NCI-H128 (cell line): Measurements from ENCODE around the gene TMEM130.

Experiments
- DNase-seq: peaks from one replicate; lab custom pipeline; 2025; ENCODE audit not compliant: unreplicated experiment; lab: John Stamatoyannopoulos, UW

Gene TMEM130, protein sequence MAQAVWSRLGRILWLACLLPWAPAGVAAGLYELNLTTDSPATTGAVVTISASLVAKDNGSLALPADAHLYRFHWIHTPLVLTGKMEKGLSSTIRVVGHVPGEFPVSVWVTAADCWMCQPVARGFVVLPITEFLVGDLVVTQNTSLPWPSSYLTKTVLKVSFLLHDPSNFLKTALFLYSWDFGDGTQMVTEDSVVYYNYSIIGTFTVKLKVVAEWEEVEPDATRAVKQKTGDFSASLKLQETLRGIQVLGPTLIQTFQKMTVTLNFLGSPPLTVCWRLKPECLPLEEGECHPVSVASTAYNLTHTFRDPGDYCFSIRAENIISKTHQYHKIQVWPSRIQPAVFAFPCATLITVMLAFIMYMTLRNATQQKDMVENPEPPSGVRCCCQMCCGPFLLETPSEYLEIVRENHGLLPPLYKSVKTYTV

DNA sequence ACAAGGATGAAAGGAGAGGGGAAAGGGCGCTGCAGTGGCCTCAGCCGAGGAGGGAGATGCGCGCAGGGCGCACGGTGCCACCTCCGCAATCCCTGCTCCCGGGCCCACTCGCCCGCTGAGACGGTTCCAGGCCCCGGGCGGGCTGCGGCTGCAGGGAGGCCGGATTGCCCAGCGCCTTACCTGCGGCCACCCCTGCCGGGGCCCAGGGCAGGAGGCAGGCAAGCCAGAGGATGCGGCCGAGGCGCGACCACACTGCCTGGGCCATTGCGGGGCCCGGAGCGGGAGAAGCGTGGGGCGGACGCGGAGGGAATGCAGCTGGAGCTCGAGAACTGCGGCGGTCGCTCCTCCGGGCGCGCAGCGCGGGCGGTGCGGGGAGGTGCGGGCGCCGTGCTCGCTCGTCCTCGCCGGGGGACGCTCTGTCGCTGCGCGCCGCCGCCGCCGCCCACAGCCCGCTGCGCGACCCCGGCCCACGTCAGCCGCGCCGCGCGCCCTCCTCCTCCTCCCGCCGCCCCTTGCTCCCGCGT, at the start of gene TMEM130:
Gene TMEM130 (minus strand): TSS at position 418 of the 524 bp plus-strand sequence. CDS start 153 bp downstream, at position 265.
- no peak for DNase-seq

DNA sequence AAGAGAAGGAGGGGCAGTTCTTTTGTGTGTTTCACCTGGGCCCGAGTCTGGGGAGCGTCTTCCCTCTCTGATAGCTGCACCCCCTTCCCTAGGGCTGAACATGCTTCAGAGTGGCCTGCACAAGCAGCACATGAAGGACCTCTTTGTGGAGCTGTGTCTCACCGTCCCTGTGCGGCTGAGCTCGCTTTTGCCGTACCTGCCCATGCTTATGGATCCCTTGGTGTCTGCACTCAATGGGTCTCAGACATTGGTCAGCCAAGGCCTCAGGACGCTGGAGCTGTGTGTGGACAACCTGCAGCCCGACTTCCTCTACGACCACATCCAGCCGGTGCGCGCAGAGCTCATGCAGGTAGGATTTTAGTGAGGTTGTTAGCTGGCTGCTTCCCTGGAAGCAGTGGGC, 47.5 kb upstream of the TMEM130 start:
- DNase-seq: no peak

DNA sequence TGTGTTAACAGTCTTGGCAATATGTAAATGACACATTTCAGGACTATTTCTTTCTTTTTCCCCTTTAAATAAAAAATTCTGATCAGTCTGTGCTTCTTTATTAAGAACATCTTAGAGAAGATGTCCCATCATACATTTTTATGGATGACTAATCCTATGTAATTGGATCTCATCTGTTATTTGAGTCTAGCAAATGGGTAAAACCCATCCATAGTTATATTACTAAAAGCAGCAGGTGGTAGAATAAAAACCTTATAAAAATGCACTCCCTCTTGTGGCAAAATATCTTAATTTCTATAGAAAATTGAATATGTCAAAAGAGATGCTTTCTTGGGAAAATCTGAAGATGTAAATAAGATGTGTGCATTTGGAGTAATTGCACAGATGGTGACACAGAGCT, 43.8 kb upstream of the TMEM130 start:
- no peak for DNase-seq

DNA sequence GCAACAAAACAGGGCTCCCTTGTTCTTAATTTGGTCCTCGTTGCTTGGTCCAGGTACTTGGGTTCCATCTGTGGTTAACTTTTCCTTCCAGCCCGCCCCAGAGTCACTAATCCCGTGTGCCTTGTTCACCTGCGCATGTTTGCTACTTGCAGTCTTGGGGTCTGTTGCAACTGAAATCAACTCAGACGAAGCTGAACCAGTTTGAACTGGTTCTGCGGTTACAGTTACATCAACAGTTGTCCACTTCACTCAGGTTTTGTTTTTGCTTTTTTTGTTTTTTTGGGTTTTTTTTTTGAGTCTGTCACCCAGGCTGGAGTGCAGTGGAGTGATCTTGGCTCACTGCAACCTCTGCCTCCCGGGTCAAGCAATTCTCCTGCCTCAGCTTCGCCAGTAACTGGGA, 43.2 kb upstream of the TMEM130 start:
- no peak for DNase-seq

DNA sequence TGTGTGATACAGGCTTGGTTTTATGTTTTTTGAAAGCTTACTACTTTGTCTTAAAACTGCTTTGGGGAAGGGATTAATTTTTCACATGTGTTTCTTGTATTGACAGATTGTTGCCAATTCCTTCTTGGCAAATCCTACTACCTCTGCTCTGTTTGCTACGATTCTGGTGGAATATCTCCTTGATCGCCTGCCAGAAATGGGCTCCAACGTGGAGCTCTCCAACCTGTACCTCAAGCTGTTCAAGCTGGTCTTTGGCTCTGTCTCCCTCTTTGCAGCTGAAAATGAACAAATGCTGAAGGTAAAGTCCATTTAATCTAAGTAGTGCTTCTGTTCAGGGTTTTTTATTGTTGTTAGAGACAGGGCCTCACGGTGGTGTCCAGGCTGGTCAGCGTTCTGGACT, 42.1 kb upstream of the TMEM130 start:
- DNase-seq: no peak

DNA sequence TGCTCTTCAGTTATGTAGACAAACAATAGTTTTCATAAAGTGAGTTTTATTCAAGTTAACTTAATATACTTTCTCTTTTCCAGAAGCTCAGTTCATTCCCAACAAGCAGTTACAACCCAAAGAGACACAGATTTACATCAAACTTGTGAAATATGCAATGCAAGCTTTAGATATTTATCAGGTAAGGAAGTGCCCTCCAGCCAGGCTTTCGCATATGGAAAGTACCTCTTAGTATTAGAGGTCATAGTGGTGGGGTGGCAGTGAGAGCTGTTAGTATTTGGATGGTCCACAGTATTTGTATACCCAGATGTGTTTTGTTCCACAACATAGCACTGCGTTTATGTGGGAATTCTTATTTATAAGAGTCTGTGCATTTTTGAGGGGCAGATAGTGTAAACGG, 40.6 kb upstream of the TMEM130 start:
- no peak for DNase-seq

DNA sequence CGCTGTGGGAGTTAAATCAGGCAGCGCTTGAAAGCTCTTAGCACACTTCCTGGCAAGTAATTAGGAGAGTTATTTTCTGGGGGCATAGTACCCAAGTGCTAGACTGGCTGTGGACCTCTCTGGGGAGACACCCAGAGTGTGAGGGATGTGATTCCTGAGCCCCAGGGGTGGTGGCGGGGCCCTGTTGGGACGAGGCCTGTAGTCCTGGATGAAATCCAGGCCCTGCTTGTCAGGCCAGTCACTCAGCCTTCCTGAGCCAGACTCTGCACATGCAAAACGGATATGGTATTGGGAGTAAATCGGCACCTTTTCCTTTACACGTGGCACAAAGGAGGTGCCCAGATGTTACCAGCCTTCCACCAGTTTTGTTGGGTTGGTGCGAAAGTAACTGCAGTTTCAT, 39.7 kb upstream of the TMEM130 start:
- no peak for DNase-seq

DNA sequence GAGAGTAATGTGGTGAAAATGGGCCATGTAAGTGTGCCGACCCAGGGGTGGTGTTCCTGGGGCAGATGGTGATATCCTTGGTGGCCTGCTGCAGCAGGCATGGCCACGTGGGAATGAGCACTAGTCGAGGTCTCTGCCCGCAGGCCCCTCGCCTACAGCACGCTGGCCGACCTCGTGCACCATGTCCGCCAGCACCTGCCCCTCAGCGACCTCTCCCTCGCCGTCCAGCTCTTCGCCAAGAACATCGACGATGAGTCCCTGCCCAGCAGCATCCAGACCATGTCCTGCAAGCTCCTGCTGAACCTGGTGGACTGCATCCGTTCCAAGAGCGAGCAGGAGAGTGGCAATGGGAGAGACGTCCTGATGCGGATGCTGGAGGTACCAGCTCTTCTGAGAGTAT, 38.8 kb upstream of the TMEM130 start:
- no peak for DNase-seq

DNA sequence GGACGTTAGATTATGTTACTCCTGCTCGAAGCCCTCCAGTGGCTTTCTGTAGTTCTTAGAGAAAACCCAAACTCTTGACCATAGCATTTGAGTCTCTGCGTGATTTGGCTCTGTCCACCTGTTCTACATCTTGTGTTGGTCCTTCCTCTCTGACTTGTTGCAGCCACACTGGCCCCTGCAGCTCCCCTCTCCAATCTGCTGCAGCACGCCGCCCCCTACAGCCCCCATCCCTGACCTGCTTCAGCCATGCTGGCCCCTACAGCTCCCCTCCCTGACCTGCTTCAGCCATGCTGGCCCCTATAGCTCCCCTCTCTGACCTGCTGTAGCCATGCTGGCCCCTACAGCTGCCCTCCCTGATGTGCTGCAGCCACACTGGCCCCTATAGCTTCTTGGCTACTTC, 37.8 kb upstream of the TMEM130 start:
- no peak for DNase-seq

DNA sequence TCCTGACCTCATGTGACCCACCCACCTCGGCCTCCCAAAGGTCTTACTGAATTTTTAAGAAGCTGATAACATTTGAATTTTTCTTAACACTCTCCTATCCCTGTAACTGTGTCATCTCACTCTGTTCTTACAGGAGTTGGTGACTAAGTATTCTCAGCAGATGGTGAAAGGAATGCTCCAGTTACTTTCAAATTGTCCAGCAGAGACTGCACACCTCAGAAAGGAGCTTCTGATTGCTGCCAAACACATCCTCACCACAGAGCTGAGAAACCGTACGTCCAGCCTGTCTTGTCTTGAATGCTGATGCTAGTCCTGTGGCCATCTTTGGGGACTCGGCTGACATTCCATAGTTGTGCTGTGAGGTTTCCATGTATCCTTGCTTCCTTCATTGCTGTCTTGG, 33.4 kb upstream of the TMEM130 start:
- DNase-seq: no peak

DNA sequence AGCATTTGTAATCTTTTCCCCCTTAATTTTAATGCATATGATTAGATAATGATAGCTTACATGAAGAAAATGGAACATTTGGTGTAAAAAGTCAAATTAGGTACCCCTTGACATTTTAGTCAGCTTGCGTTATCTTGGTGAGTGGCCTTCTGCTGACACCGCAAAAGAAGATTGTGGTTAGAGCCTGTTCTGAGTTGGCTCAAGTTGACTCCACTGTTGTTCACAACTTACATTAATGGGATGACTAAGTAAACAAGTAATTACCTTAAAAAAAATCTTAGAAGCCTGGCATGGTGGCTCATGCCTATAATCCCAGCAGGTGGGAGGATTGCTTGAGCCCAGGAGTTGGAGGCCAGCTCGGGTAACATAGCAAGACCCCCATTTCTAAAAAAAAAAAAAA, 32.7 kb upstream of the TMEM130 start:
- no peak for DNase-seq

DNA sequence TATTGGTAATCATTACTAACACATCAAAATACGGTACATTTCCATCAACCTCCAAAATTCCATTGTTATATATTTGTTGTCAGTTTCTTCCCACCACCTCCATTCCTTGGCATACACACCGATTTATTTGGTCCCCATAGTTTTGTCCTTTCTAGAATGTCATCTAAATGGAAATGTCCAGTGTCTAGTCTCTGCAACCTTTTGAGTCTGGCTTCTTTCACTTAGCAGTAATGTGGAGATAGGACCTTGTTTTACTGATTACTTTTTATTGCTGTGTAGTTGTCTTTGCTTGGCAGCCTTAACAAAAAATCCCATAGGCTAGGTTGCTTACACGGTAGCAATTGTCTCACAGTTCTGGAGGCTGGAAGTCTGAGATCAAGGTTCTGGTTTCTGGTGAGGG, 31.0 kb upstream of the TMEM130 start:
- DNase-seq: no peak

DNA sequence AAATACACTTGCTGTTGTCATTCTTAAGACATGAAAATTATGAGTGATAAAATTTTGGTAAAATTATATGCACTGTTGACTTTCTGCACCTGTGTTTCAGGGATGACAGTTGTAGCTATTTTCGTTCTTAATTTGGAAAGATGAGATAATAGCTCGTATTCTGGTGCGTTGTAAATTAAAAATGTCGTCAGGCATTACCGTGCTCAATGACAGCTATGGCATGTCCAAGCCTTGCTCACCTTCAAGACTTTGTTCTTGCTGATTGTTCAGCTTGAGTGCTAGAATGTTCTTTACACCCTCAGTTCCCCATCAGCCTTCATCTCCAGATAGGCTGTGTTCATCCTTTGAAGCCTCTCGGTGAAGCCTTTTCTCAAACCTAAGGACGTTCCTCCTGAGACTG, 30.0 kb upstream of the TMEM130 start:
- DNase-seq: no peak

DNA sequence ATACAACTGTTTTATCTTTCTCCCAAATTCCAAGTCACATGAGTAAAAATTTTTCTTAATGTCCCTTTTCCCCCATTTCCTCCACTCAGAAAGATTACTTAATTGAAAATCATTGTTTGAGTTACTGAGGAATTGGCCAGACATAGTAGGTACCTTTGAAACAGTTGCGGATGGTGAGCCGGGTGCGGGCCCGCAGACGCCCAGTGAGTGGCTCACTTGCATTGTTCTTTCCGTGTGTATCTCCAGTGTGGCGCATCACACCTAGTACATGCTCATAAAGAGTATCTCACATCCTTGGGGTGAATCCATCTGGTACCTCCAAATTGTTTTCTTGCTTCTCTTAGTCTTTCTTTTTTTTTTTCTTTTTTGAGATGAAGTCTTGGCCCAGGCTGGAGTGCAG, 22.8 kb upstream of the TMEM130 start:
- no peak for DNase-seq

DNA sequence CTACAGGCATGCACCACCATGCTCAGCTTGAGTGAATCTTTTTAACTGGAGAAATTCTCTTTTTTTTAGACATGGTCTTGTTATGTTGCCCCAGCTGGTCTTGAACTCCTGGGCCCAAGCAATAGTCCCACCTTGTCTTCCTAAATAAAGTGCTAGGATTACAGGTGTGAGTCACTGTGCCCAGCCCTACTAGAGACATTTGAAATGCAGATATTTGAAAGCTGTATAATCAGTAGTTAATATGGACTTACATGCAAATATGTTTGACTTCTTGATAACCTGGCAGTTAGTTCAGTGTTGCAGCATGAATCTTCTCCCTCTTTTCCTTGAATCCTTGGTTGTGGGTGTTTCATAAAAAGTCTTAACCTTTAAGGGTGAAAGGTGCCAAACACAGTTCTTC, 17.2 kb upstream of the TMEM130 start:
- no peak for DNase-seq

DNA sequence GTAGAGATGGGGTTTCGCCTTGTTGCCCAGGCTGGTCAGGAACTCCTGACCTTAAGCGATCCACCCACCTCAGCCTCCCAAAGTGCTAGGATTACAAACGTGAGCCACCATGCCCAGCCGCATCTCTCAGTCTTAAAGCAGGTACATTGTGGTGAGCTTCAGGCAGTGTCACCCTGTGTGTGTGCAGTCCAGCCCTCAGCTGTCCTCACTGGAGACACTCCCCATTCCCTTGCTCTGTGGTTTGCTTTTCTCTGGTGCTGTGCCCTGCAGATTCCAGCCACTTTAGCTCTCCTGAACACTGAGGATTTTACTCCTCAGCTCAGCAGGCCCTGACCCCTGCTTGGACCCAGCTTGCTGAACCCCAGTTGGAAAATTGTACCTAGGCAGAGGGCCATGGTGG, 14.6 kb upstream of the TMEM130 start:
- DNase-seq: no peak

DNA sequence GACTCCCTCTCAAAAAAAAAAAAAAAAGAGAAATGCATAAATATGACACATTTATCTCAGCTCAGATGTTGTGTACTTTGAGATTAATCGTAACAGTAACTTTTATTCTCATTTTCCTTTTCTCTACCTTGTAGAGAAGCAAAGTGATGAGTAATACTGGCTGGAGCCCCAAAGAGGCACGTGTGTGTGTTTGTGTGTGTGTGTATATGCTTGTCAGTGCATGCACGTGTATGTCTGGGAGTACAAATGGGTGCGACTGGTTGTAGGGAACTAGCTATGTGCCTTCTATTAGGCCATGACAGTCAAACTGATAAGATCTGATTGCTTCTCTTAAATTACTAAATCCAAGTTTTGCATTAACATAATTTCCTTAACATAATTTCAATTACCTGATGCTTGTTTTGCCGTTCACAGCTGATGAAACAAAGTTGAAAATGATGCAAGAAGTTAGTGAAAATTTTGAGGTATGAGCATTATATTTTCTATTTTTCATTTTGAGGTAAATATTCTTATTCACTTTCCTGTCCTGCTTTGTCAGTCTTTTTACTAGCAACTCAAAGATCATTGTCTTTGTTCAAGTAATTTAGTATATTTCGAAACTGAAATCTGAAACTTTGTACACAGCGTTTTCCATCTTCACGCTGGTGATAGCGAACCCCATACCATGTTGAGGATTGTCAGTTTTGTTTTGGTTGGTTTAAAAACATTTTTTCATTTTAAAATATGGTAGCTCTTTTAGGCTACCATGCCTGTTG, 11.9 kb upstream of the TMEM130 start:
- no peak for DNase-seq

DNA sequence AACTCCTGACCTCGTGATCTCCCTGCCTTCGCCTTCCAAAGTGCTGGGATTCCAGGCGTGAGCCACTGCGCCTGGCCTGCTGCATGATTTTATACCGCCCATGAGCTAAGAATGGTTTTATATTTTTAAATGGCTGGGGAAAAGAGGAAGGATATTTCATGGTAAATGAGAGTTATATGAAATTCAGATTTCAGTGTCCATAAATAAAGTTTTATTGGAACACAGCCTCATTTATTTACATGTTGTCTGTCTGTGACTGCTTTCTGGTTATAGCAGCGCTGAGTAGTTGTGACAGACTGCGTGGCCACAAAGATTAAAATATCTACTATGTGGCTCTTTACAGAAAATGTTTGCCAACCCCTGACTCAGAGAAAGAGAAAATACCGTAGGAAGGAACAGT, 10.7 kb upstream of the TMEM130 start:
- DNase-seq: no peak

DNA sequence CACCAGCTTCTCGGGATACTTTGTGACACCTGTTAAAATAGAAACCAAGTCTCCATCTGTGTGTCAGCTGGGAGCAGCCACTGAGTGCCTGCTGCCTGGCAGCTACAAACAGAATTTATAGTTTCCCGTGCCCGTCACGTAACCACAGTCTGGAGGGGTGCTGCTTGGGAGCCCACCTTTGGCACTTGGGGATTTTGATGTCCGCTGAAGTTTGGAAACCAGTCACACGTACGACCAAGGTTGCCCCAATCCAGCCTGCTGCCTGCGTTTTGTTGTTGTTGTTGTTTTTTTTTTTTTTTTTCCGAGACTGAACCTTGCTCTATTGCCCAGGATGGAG, 10.1 kb upstream of the TMEM130 start:
- no peak for DNase-seq

DNA sequence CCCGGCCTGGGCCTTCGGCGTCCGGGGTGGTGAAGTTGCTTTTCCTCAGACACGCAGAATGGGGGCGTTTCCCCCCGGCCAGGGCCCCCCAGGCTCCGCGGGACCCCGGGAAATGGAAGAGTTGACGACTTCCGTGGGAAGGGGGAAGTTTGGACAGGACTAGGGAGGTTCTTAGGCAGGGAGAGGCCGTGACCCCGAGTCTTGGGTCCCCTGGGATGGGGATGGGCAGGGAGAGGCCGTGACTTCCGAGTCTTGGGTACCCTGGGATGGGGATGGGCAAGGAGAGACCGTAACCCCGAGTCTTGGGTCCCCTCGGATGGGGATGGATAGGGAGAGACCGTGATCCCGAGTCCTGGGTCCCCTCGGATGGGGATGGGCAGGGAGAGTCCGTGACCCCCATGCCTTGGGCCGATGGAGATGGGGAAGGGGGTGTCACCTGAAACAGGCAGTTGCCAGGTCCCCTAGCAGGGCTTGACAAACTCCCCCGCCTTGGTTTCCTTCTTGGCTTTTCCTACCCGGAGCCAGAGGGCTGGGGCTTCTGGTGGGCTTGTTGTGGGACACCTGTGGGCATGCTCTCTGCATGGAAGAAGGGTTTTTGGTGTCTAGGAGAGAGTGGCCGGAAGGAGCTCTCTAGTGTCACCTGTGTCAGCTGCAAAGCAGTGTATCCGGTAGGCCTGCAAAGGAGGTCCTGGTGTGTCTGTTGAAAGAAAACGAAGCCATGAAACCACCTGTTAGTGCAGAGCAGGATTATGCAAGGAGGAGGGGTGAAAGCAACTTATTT, 9.6 kb upstream of the TMEM130 start:
- DNase-seq: no peak

DNA sequence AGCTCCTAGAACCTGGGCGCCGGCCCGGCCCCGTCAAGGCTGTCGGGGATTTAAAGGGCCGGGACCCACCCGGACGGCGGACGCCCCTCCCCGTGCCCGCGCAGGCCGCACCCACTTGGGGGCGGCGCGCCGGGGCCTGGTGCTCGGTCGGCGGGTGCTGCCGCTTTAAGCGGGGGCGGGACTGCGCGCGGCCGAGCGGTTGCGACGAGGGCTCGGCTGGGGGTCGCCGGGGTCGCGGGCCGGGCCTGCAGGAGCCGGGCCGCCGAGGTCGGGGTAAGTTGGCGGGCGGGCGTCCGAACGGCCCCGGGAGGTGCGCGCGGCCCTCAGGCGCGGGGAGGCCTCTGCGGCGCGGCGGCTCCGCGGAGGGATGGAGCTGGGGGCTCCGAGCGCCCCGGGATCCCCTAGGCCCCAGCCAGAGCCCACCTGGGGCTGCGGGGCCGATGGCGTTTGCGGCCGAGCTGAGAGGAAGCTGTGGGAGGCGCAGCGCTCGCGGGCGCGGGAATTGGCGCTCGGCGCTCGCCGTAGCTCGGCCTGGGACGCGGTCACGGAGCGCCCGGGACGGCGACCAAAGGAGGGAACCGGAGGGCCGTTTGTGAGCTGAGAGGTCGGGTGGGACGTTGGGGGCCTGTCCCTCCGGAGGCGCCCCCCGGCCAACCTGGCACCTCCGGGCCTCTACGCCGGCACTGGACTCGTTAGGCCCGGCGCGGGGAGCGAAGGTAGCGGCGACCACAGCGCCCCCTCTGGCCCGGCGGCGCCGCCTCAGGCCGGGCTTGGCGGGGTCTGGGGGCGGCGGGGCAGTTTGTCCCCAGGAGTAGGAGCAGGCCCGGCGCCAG, 8.8 kb upstream of the TMEM130 start, which contains the start of gene TRRAP:
Gene TRRAP (plus strand): TSS at position 168 of the 833 bp plus-strand sequence. CDS start 2,619 bp downstream, outside the sequence.
- DNase-seq: peak; percentile 12
